ENCODE results near the gene PTPRR. TPM values are rescaled to one million over a fixed set of nuclear protein-coding genes. Genes with fewer than 3 reads are reported as not detected.

The PTPRR gene
- total and polyA plus RNA-seq, 4 donors = 0.02 to 0.08 TPM; not detected in 2

GRCh38 chr12:70925539-70925938, 5.0 kb upstream of the PTPRR start:
- 38% methylated on average over 1 of the region's 1 CpG for WGBS
- no peaks in the 10 kb centered on the region for H3K27me3 ChIP-seq (ENCODE audit: control insufficient read depth in 4 of 4, insufficient read depth in 4 of 4, low read length in 3 of 4)
- no peak for DNase-seq (ENCODE audit: low spot score)
- H3K9ac ChIP-seq (ENCODE audit: low read depth in 1 of 2, low read length in 2 of 2) = no peak overlapping the region
- no peak for TF ChIP-seq CTCF (IDR thresholded peaks at IDR 0.05; ENCODE audit: low read depth, low read length, missing input control)
- TF ChIP-seq ATF3 (IDR thresholded peaks at IDR 0.05) = no peak
- no peak for TF ChIP-seq FOXA2 (IDR thresholded peaks at IDR 0.05)
- no peak for TF ChIP-seq HNF4A (conservative IDR thresholded peaks at IDR 0.05)
- no peak for TF ChIP-seq HNF4G (IDR thresholded peaks at IDR 0.05)
- TF ChIP-seq FOXA1 (IDR thresholded peaks at IDR 0.05) = no peak
- TF ChIP-seq RXRA (IDR thresholded peaks at IDR 0.05) = no peak
- no peak for TF ChIP-seq NR2F2 (IDR thresholded peaks at IDR 0.05)
- TF ChIP-seq RAD21 (IDR thresholded peaks at IDR 0.05) = no peak
- no peak for TF ChIP-seq ZBTB33 (IDR thresholded peaks at IDR 0.05)
- TF ChIP-seq TAF1 (conservative IDR thresholded peaks at IDR 0.05) = no peak
- TF ChIP-seq EGR1 (IDR thresholded peaks at IDR 0.05; ENCODE audit: low read depth in 2 of 2) = no peak
- no peak for TF ChIP-seq JUND (IDR thresholded peaks at IDR 0.05)
- no peak for TF ChIP-seq SP1 (IDR thresholded peaks at IDR 0.05)
- TF ChIP-seq GABPA (IDR thresholded peaks at IDR 0.05 in 1 of 2, conservative IDR thresholded peaks at IDR 0.05 in 1 of 2) = no peak
- TF ChIP-seq YY1 (IDR thresholded peaks at IDR 0.05) = no peak
- no peak for TF ChIP-seq REST (IDR thresholded peaks at IDR 0.05)
- TF ChIP-seq MAX (IDR thresholded peaks at IDR 0.05) = no peak
- H3K4me3 ChIP-seq (ENCODE audit: low read depth in 1 of 3, low read length in 3 of 3) = no peak overlapping the region
- H3K36me3 ChIP-seq (ENCODE audit: control insufficient read depth in 4 of 4, insufficient read depth in 3 of 4, low read depth in 1 of 4, low read length in 3 of 4) = no peaks in the 10 kb centered on the region
- H3K9me3 ChIP-seq (ENCODE audit: control insufficient read depth in 4 of 4, low read length in 3 of 4) = no peaks in the 10 kb centered on the region
- no peaks in the 10 kb centered on the region for H3K4me1 ChIP-seq (ENCODE audit: control insufficient read depth in 4 of 4, insufficient read depth in 4 of 4, low read length in 3 of 4)
- no peak overlapping the region for H3K27ac ChIP-seq (ENCODE audit: low read depth in 1 of 2, low read length in 2 of 2)

All from liver (tissue), 9 donors.